Naive thymus-derived CD8-positive, alpha-beta T cell (primary cell): Measurements from ENCODE around the gene SLC27A1. TPM values are rescaled to one million over a fixed set of nuclear protein-coding genes. Genes with fewer than 3 reads are reported as not detected.
A peak's percentile ranks its signal among the peaks of the same experiment; 100 is the strongest.
"Not testable (repeated sequence)": the region's sequence is repeated elsewhere in the genome, so short reads cannot be mapped to it uniquely, and the experiment has no call there.

Experiments used
- ATAC-seq, 2 donors: fragments of 150-1000 bp; cut with Tn5 transposase in 1 of 2; sonication (Bioruptor Pico), chemical (Tn5 transposase) in 1 of 2; 1 replicate in 1 of 2; 2 replicates in 1 of 2; pipeline ENCODE4 v1.10.0; 2021; ENCODE audit warnings: mild to moderate bottlenecking in 2 of 2, moderate library complexity in 2 of 2
- POLR2A ChIA-PET: fragments of 350-600 bp; sonication (Branson Sonifier 250); formaldehyde crosslinking; loops from one replicate; lab custom pipeline; 2021; ENCODE audit warnings: antibody characterized with exemption; lab: Charles Lee
- DNase-seq, 10 donors: peaks; one replicate each; pipeline versions ENCODE4 v3.0.0 to v3.0.0-alpha.2; 2020 to 2022
- H3K27ac Mint-ChIP-seq, 10 donors: one replicate each; pipeline ENCODE4 v1.8.0; 2020 to 2022; ENCODE audit warnings: mild to moderate bottlenecking in 10 of 10, mixed read lengths in 10 of 10, moderate library complexity in 4 of 10, inconsistent platforms in 1 of 10
- H3K27me3 Mint-ChIP-seq, 5 donors: one replicate each; pipeline ENCODE4 v1.8.0; 2021 to 2022; ENCODE audit warnings: mixed read lengths in 5 of 5
- H3K36me3 Mint-ChIP-seq, 3 donors: one replicate each; pipeline ENCODE4 v1.8.0; 2020 to 2022; ENCODE audit warnings: mixed read lengths in 3 of 3, mild to moderate bottlenecking in 2 of 3, inconsistent platforms in 1 of 3
- H3K4me1 Mint-ChIP-seq, 4 donors: one replicate each; pipeline ENCODE4 v1.8.0; 2021 to 2022; ENCODE audit warnings: mixed read lengths in 4 of 4
- H3K4me3 Mint-ChIP-seq, 10 donors: one replicate each; pipeline ENCODE4 v1.8.0; 2020 to 2022; ENCODE audit warnings: mild to moderate bottlenecking in 10 of 10, mixed read lengths in 10 of 10, moderate library complexity in 6 of 10, inconsistent platforms in 1 of 10
- H3K9me3 Mint-ChIP-seq, 9 donors: one replicate each; pipeline ENCODE4 v1.8.0; 2020 to 2022; ENCODE audit warnings: mixed read lengths in 9 of 9, mild to moderate bottlenecking in 3 of 9, inconsistent platforms in 1 of 9, moderate library complexity in 1 of 9
- polyA plus RNA-seq, 3 donors: library from polyadenylated mRNA; unstranded; fragments of 300-500 nt; fragmentation: Illumina TruSeq; gene quantifications; one replicate each; pipeline ENCODE4 v1.2.3, GENCODE V29; 2021
- total RNA-seq, 8 experiments: library from RNA in 2 of 8; stranded (reverse) in 2 of 8; gene quantifications; one replicate each; pipeline ENCODE4 v1.2.3 and lab custom pipeline; 2021 to 2026

The SLC27A1 gene
- total and polyA plus RNA-seq, 5 experiments from 2014 or later = 9.4 to 14.6 (median 12.5) TPM

GRCh38 chr19:17460372-17461230, 9.7 kb upstream of the SLC27A1 start, which contains the start of gene NXNL1:
TSS of gene NXNL1 (minus strand) at chr19:17460926. CDS start at chr19:17460869, 57 bp downstream.
- H3K27me3 Mint-ChIP-seq = peaks cover 10 to 50% (median 19%) of the 10 kb centered on the region in 5 donors
- POLR2A ChIA-PET = no interaction called here

GRCh38 chr19:17466487-17466850, 3.9 kb upstream of the SLC27A1 start:
- Mint-ChIP-seq H3K36me3 (no peaks in the 10 kb centered on the region), H3K9me3 (no peaks in the 10 kb centered on the region), H3K27me3 (peaks cover 0 to 4% (median 0%) of the 10 kb centered on the region in 5 donors), H3K4me3 (no peak overlapping the region), H3K4me1 (peaks cover 20 to 47% (median 25%) of the 10 kb centered on the region in 4 donors), H3K27ac (peak overlapping the region in 2 of 10 donors; percentile 25 to 43)
- POLR2A ChIA-PET = interaction anchor here (1.3 kb wide), 1 partner anchor 121 kb away, joined by 3 read pairs; no protein-coding TSS in a partner anchor
- ATAC-seq (no peak), DNase-seq (no peak)

More at GRCh38 chr19:17460372-17461230, 9.7 kb upstream of the SLC27A1 start, which contains the start of gene NXNL1:
- H3K4me3 Mint-ChIP-seq = no peak within 1 kb of the TSS
- H3K36me3 Mint-ChIP-seq = no peaks in the 10 kb centered on the region
- DNase-seq = no peak
- peak within 1 kb of the TSS in 1 of 10 donors; percentile 24 for H3K27ac Mint-ChIP-seq
- H3K9me3 Mint-ChIP-seq = no peaks in the 10 kb centered on the region
- ATAC-seq = no peak
- H3K4me1 Mint-ChIP-seq = peaks cover 0 to 5% (median 1%) of the 10 kb centered on the region in 4 donors

- H3K27ac Mint-ChIP-seq = peak overlapping the region in 9 of 10 donors; percentile 15 to 96 (median 75)
- POLR2A ChIA-PET = interaction anchor here (1.1 kb wide), 1 partner anchor 19 kb away, joined by 3 read pairs; no protein-coding TSS in a partner anchor
- H3K36me3 Mint-ChIP-seq = no peaks in the 10 kb centered on the region
- DNase-seq (no peak), ATAC-seq (no peak)
- no peaks in the 10 kb centered on the region for H3K9me3 Mint-ChIP-seq
- H3K4me3 Mint-ChIP-seq = peak overlapping the region in 2 of 10 donors; percentile 3 to 11
- H3K27me3 Mint-ChIP-seq = peaks cover 0 to 2% (median 0%) of the 10 kb centered on the region in 5 donors
- peaks cover 20 to 53% (median 29%) of the 10 kb centered on the region in 4 donors for H3K4me1 Mint-ChIP-seq
These were observed 2.6 kb upstream of the SLC27A1 start for GRCh38 chr19:17467471-17468301.

- DNase-seq (no peak), ATAC-seq (no peak)
- Mint-ChIP-seq H3K9me3 (no peaks in the 10 kb centered on the region), H3K27me3 (no peaks in the 10 kb centered on the region), H3K4me1 (peaks cover 20 to 58% (median 36%) of the 10 kb centered on the region in 4 donors), H3K36me3 (no peaks in the 10 kb centered on the region), H3K27ac (peak overlapping the region; percentile 79 to 98 (median 94)), H3K4me3 (peak overlapping the region; percentile 85 to 100 (median 96))
- POLR2A ChIA-PET = no interaction called here
These were observed 1.8 kb upstream of the SLC27A1 start for GRCh38 chr19:17468302-17469091.

GRCh38 chr19:17469092-17469480, 1.2 kb upstream of the SLC27A1 start:
- POLR2A ChIA-PET = interaction anchor here (1.0 kb wide), 1 partner anchor 166 kb away, joined by 3 read pairs; the partner anchor contains the start of gene ABHD8
- no peaks in the 10 kb centered on the region for H3K36me3 Mint-ChIP-seq

GRCh38 chr19:17469481-17470067, 750 bp upstream of the SLC27A1 start:
- ATAC-seq (peak; percentile 77 to 82), DNase-seq (peak in 9 of 10 donors; percentile 84 to 98 (median 91))
- Mint-ChIP-seq H3K36me3 (no peaks in the 10 kb centered on the region), H3K4me1 (peaks cover 20 to 58% (median 36%) of the 10 kb centered on the region in 4 donors), H3K27ac (peak overlapping the region; percentile 79 to 98 (median 94)), H3K4me3 (peak overlapping the region; percentile 85 to 100 (median 96)), H3K9me3 (no peaks in the 10 kb centered on the region), H3K27me3 (no peaks in the 10 kb centered on the region)
- POLR2A ChIA-PET = interaction anchor here (0.6 to 2.1 kb wide), 5 partner anchors 11 to 166 kb away, joined by 3 to 10 read pairs (median 3); partner anchors contain the start of gene ABHD8

More at GRCh38 chr19:17469092-17469480, 1.2 kb upstream of the SLC27A1 start:
- Mint-ChIP-seq H3K4me3 (peak overlapping the region; percentile 85 to 100 (median 96)), H3K4me1 (peaks cover 20 to 58% (median 36%) of the 10 kb centered on the region in 4 donors), H3K27me3 (no peaks in the 10 kb centered on the region), H3K27ac (peak overlapping the region; percentile 79 to 98 (median 94)), H3K9me3 (no peaks in the 10 kb centered on the region)
- ATAC-seq = peak in 1 of 2 donors; percentile 1
- peak in 1 of 10 donors; percentile 30 for DNase-seq

- Mint-ChIP-seq H3K36me3 (no peaks in the 10 kb centered on the region), H3K9me3 (no peaks in the 10 kb centered on the region), H3K27me3 (no peaks in the 10 kb centered on the region), H3K4me3 (peak overlapping the region; percentile 85 to 100 (median 96)), H3K4me1 (peaks cover 16 to 49% (median 34%) of the 10 kb centered on the region in 4 donors), H3K27ac (peak overlapping the region in 7 of 10 donors; percentile 20 to 89 (median 73))
- ATAC-seq (no peak), DNase-seq (no peak)
- POLR2A ChIA-PET = interaction anchor here (0.5 to 2.1 kb wide), 8 partner anchors 9 to 1159 kb away, joined by 3 to 10 read pairs (median 4); partner anchors contain the start of genes CCDC124 and PGLS
These were observed 1.2 kb downstream of the SLC27A1 start for GRCh38 chr19:17471410-17472125.

- Mint-ChIP-seq H3K27ac (peak overlapping the region in 4 of 10 donors; percentile 21 to 81 (median 36)), H3K27me3 (no peaks in the 10 kb centered on the region), H3K4me1 (peaks cover 16 to 41% (median 30%) of the 10 kb centered on the region in 4 donors), H3K9me3 (no peaks in the 10 kb centered on the region), H3K4me3 (peak overlapping the region in 7 of 10 donors; percentile 8 to 58 (median 30)), H3K36me3 (no peaks in the 10 kb centered on the region)
- no peak for ATAC-seq
- no peak for DNase-seq
- POLR2A ChIA-PET = interaction anchor here (0.9 kb wide), 1 partner anchor 10 kb away, joined by 3 read pairs; no protein-coding TSS in a partner anchor
These were observed 2.7 kb downstream of the SLC27A1 start for GRCh38 chr19:17473041-17473440.

DNA sequence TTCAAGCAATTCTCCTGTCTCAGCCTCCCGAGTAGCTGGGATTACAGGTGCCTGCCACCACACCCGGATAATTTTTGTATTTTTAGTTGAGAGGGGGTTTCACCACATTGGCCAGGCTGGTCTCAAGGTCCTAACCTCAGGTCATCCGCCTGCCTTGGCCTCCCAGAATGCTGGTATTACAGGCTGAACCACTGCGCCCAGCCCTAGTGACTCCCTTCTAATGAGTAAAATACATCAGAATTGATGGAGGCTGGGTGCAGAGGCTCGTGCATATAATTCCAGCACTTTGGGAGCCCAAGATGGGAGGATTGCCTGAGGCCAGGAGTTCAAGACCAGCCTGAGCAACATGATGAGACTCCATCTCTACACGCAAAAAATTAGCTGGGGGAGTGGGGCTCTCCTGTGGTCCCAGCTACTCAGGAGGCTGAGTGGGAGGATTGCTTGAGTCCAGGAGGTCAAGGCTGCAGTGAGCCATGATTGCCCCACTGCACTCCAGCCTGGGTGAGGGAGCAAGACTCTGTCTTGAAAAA, 4.8 kb downstream of the SLC27A1 start:
- ATAC-seq, POLR2A ChIA-PET, DNase-seq, H3K36me3 Mint-ChIP-seq, H3K4me3 Mint-ChIP-seq, H3K27me3 Mint-ChIP-seq, H3K9me3 Mint-ChIP-seq: not testable (repeated sequence)
- Mint-ChIP-seq H3K27ac (peak overlapping the region in 1 of 10 donors; percentile 35), H3K4me1 (peaks cover 8 to 28% (median 19%) of the 10 kb centered on the region in 4 donors)

DNA sequence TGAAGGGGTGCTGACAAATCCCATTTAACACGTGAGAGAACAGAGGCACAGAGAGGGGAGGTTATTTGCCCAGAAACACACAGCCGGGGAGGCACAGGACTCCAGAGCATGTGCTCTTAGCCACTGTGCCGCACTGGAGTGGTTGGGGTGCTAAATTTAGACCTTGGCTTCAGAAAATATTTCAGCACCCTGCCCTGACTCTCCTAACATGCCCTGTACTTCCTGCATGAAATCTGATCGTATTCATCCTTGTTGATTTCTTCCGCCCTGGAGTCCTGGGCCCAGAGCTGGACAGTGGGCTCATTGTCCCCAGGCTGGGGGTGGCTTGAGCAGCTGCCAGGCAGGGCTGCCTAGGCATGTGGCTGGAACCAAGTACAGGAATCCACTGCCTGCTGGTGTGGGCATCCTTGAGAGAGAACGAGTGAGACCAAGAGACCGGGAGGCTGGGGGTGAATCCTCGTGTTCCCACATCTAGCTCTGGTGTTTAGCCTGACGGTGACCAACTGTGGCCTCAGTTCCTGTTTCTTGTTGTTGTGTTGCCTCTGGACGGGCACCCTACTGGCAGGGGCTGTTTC, 5.3 kb downstream of the SLC27A1 start:
- H3K4me3 Mint-ChIP-seq = no peak overlapping the region
- H3K9me3 Mint-ChIP-seq = no peaks in the 10 kb centered on the region
- POLR2A ChIA-PET = interaction anchor here (0.7 kb wide), 1 partner anchor 1096 kb away, joined by 4 read pairs; no protein-coding TSS in a partner anchor
- H3K27me3 Mint-ChIP-seq = no peaks in the 10 kb centered on the region
- peaks cover 8 to 28% (median 18%) of the 10 kb centered on the region in 4 donors for H3K4me1 Mint-ChIP-seq
- H3K27ac Mint-ChIP-seq = peak overlapping the region in 2 of 10 donors; percentile 47 to 70
- no peak for ATAC-seq
- no peak for DNase-seq
- no peaks in the 10 kb centered on the region for H3K36me3 Mint-ChIP-seq
